ENCODE measurements around the gene ATF3. TPM values are rescaled to one million over a fixed set of nuclear protein-coding genes. Genes with fewer than 3 reads are reported as not detected.
A peak's percentile ranks its signal among the peaks of the same experiment; 100 is the strongest.
"Not testable (repeated sequence)": the region's sequence is repeated elsewhere in the genome, so short reads cannot be mapped to it uniquely, and the experiment has no call there.

The ATF3 gene
- total RNA-seq, 1 experiment from 2014 or later = 4.9 TPM

- no peak for DNase-seq (ENCODE audit: low read depth)
These were observed 17.4 kb downstream of the ATF3 start for GRCh38 chr1:212625781-212626450.

DNA sequence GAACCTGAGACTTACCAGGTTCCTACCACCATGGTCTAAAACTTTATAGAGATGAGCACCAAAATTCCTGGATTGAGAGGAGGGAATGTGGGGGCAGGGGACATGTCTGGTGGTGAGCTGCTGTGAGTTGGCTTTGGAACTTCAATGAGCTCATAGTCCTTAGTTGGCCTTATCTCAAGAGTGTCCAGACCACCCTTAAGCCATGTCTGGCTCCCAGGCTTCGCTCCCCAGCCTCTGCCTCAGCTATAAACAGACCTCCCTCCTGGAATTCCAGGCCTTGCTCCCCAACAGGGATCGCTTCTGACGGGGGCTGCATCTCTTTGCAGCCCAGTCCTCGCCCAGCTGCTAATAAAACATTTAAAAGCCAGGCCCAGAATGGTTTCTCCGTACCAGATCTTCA lies 19.5 kb downstream of the ATF3 start:
- DNase-seq (ENCODE audit: low read depth) = no peak

DNA sequence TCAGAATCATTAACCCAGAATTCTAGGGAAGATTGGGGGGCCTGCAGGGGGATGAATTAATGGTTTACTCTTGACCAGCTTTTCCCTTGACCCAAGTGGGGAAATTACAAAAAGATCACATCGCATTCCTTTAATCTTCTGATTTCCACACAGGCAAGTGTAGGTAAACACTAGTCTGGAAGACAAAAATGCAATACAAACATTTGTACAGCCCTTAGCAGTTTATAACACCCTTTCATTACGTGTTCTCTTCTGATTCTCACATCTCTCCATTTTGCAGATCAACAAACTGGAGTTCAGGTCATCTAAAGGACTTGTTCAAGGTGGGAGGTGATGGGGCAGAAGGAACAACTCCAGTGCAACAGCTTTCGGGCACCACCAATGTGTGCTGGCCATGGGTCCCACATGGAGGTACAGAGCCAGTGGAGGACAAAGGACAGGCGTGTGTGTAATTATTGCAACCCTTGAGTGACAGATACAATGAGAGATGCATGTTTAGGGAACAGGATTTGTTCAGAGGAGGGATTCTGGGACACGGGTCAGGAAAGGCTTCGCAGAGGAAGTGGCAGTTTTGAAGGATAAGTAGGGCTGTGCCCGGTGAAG lies 20.4 kb downstream of the ATF3 start:
- no peak for DNase-seq (ENCODE audit: low read depth)

GRCh38 chr1:212629450-212630157 lies 21.0 kb downstream of the ATF3 start:
- DNase-seq (ENCODE audit: low read depth) = no peak

DNA sequence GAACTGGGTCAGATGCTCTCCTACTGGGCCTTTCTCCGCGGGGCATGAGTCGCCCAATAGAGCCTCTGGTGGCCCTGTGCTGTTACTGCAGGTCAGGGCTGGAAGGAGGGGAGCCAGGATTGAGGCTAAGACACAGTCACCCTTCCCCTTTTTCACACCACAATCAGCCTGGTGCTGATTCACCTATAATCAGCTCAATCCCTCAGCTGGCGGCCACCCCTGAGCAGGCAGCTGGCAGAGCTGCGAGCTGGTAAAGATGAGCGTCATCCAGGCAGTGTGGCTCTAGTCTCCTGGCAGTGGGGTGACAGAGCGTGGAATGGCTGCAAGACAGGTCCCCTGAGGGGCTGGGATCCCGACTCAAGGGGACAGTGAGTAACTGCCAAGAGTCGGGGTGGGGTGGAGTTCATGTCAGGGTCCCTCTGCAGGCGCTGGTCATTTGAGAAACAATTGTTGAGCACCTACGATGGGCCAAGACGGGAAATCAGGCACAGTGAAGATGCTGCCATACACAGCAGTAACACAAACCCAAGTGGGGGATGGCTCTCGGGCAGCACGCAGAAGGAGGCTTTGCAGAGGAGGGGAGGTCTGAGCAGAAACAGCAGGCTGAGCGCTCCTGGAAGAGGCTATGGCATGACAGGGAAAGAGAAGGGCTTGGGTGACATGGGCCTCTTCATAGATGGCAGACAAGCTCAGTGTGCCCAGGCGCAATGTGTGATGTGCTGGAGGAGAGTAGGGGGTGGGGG lies 21.8 kb downstream of the ATF3 start:
- peak; percentile 64 for DNase-seq (ENCODE audit: low read depth)

GRCh38 chr1:212633161-212633560 lies 24.6 kb downstream of the ATF3 start:
- no peak for DNase-seq (ENCODE audit: low read depth)

GRCh38 chr1:212634252-212634651 lies 25.7 kb downstream of the ATF3 start:
- no peak for DNase-seq (ENCODE audit: low read depth)

- DNase-seq (ENCODE audit: low read depth) = no peak
These were observed 26.6 kb downstream of the ATF3 start for GRCh38 chr1:212635141-212635631.

DNA sequence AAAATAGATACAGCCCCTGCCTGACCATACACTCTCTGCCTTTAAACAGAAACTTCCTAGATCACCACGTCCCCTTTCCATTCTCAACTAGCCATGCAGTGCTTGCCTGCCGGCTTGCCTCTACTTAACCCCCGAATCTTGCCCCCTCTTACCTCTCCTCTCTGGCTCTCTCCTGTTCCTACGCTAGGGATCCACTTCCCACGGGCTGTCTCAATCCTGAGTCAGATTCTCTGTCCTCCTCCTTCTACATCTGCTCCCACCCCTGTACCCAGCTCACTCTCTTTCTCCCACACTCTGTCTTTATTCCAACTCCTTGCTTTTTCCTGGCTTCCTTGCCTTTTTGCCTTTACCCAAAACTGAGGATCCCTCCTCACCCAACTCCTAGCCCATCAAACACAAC lies 29.3 kb downstream of the ATF3 start:
- no peak for DNase-seq (ENCODE audit: low read depth)

DNA sequence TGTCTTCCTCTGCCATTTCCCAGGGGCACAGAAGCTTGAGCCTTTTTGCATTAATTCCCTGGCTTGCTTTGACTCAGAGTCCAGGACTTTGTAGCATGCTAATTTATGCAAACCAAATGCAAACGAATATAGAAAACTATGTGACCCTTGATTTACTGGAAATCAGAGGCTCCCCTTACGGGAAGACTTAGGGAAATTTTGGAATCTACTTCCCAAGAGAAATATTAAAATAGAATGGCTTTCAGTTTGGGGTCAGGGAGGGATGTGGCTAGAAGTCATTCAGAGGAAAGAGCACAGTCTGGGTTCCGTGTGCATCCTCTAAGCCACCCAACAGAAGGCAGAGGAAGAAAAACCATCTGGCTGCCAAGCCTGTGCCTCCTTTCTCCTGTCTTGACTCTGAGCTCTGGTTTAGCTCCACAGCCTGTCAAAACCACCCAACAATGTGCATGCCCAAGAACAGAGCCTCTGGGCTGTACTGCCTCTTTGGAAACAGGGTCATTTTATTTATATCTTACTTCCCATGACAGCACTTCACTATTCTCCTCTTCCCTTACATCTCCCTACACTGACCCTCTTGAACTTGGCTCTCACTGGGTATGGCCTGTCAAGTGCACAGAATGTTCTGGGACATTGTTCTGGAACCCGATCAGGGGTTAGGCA lies 30.1 kb downstream of the ATF3 start:
- no peak for DNase-seq (ENCODE audit: low read depth)

DNA sequence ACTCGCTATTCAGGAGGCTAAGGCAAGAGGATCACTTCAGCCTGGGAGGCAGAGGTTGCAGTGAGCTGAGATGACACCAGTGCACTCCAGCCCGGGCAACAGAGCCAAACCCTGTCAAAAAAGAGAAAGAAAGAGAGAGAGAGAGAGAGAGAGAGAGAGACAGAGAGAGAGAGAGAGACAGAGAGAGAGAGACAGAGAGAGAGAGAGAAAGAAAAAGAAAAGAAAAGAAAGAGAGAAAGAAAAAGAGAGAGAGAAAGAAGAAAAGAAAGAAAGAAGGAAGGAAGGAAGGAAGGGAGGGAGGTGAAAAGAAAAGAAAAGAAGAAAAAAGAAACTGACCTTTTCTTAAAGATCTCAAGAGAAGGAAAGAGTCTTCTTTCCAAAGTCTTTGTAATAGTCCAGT lies 31.0 kb downstream of the ATF3 start:
- DNase-seq (ENCODE audit: low read depth) = not testable (repeated sequence)

- DNase-seq (ENCODE audit: low read depth) = no peak
These were observed 31.8 kb downstream of the ATF3 start for GRCh38 chr1:212640223-212640878.

GRCh38 chr1:212641956-212642355 lies 33.4 kb downstream of the ATF3 start:
- DNase-seq (ENCODE audit: low read depth) = no peak

GRCh38 chr1:212643877-212644276 lies 35.3 kb downstream of the ATF3 start:
- no peak for DNase-seq (ENCODE audit: low read depth)

- no peak for DNase-seq (ENCODE audit: low read depth)
These were observed 36.4 kb downstream of the ATF3 start for GRCh38 chr1:212644866-212645545.

DNA sequence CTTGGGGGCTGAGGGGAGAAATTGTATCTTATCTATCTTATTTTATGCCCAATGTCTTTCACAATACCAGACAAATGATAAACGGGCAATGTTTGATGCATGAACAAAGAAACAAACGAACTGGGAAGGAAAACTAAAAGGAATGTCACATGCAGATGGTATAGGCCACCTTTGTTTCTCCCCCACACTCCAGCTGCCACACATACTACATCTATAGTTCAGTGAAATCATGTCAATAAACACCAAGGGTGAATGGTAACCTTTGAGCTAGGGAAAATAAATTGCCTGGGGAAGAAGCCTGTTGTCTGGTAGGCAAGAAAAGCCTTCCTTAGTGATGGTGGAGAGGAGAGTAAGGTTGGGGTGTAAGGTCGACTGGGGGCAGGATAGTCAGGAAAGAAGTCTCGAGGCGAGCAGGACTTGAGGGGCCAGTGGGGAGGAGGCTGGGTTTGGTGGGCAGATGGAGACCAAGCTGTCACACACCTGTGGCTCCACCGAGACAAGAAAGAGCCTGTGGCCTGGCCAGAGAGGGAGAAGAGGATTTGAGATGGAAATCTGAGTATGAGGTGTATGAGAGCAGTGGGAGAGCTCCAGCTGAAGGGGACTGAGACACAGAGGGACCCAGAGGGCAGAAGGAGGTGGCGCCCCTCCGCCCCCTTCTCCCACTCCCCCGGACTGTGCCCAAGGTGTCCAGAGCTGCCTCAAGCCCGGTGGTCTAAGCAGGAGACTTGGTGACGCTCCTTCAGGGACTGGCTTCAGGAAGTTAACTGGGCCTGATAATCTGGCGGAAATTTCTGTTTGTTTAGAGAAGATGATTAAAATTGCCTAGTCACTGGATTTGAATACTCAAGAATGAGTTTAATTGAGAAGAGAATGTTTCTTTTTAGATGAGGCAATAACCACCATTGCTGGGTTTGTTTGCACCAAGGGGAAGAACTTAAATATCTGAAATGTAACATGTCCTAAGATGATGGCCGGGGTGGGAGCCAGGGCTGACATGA lies 37.3 kb downstream of the ATF3 start:
- no peak for DNase-seq (ENCODE audit: low read depth)

GRCh38 chr1:212646588-212646987 lies 38.0 kb downstream of the ATF3 start:
- no peak for DNase-seq (ENCODE audit: low read depth)

DNA sequence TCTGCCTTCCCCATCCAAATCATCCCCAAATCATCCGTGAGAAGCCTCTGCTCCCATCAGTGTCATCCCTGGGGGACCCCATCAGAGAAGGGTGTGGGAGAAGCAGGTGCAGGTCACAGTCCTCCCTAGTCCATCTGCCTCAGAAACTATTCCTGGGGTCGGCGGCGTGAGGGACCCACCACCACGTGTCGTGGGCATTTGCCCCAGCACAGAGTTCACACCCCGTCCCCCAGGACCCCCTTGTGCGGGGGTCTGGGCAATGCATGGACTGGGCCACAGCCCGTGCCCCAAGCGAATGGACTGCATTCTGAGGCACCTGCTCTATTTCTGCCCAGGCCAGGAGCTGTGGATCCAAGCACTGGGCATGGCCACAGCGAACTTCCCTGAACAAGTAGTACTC lies 38.4 kb downstream of the ATF3 start:
- no peak for DNase-seq (ENCODE audit: low read depth)

- DNase-seq (ENCODE audit: low read depth) = no peak
These were observed 39.9 kb downstream of the ATF3 start for GRCh38 chr1:212648431-212648830.

Measured in HT1080 (cell line).